GM12878 (cell line): ENCODE measurements around the gene RARA. TPM values are rescaled to one million over a fixed set of nuclear protein-coding genes. Genes with fewer than 3 reads are reported as not detected.
A peak's percentile ranks its signal among the peaks of the same experiment; 100 is the strongest.

Experiments used
- BHLHE40 ChIP-seq, 2 experiments: fragments of 450-650 bp in 1 of 2; IDR thresholded peaks; 2 replicates each; pipeline ENCODE4 v1.6.1; 2011 to 2017; ENCODE audit warnings: low read depth in 2 of 2, borderline replicate concordance in 1 of 2, improper control_type of control experiment in 1 of 2, low read length in 1 of 2, mild to moderate bottlenecking in 1 of 2
- CREB1 ChIP-seq: IDR thresholded peaks from 2 replicates; pipeline ENCODE4 v1.6.1; 2012; ENCODE audit warnings: low read depth, mild to moderate bottlenecking, inconsistent platforms
- LARP7 ChIP-seq: fragments of 450-650 bp; IDR thresholded peaks from 2 replicates; pipeline ENCODE4 v1.6.1; 2017; ENCODE audit warnings: mild to moderate bottlenecking
- NKRF ChIP-seq: fragments of 450-650 bp; conservative IDR thresholded peaks from 2 replicates; pipeline ENCODE4 v1.6.1; 2017; ENCODE audit warnings: mild to moderate bottlenecking, moderate library complexity
- SIN3A ChIP-seq: IDR thresholded peaks from 2 replicates; pipeline ENCODE4 v1.6.1; 2012; ENCODE audit warnings: low read depth, low read length, improper control_type of control experiment
- SP1 ChIP-seq: IDR thresholded peaks from one replicate; pipeline ENCODE4 v1.6.1; 2011; ENCODE audit warnings: low read depth, low read length
- SPI1 ChIP-seq: IDR thresholded peaks from 2 replicates; pipeline ENCODE4 v1.6.1; 2011; ENCODE audit warnings: low read depth, mild to moderate bottlenecking, low read length, moderate library complexity, borderline replicate concordance; ENCODE audit not compliant: insufficient read depth
- SUZ12 ChIP-seq: fragments of 200-600 bp; sonication (generic); IDR thresholded peaks from one replicate; pipeline ENCODE4 v1.6.1; 2018; ENCODE audit warnings: antibody characterized with exemption, mild to moderate bottlenecking; ENCODE audit not compliant: unreplicated experiment
- USF1 ChIP-seq: IDR thresholded peaks from 2 replicates; pipeline ENCODE4 v1.6.1; 2011; ENCODE audit warnings: borderline replicate concordance, low read depth, mild to moderate bottlenecking, moderate library complexity, mixed read lengths, low read length; ENCODE audit not compliant: insufficient read depth; ENCODE audit errors: extremely low read length
- ZBTB11 ChIP-seq: fragments of 450-650 bp; formaldehyde crosslinking; IDR thresholded peaks from 2 replicates; pipeline ENCODE4 v1.5.0; 2022; ENCODE audit warnings: mild to moderate bottlenecking, missing genetic modification characterization
- polyA plus RNA-seq, 11 experiments: library from polyadenylated mRNA; depleted of rRNA in 4 of 11; unstranded in 6 of 11; stranded (reverse) in 5 of 11; fragments of >200 nt; fragmentation: Nextera tagmentation in 4 of 11; fragmentation: Illumina TruSeq in 1 of 11; extraction: Ambion mirVana in 4 of 11; extraction: Trizol in 1 of 11; gene quantifications; 1 replicate in 1 of 11; 2 replicates in 10 of 11; pipeline versions ENCODE4 v1.2.1 to v1.2.3, GENCODE V29; 2011 to 2016; ENCODE audit warnings: inconsistent platforms in 2 of 11, missing spikeins in 2 of 11, low read depth in 1 of 11
- total RNA-seq, 4 experiments: library from RNA; depleted of rRNA in 3 of 4; stranded (reverse); fragments of >200 nt in 3 of 4; fragmentation: Illumina TruSeq in 1 of 4; extraction: Trizol in 1 of 4; gene quantifications; 2 replicates each; pipeline versions ENCODE4 v1.2.1 to v1.2.3, GENCODE V29; 2013 to 2021
- TF ChIP-seq, protein P1 (sequence below): fragments of 450-650 bp; IDR thresholded peaks from 2 replicates; pipeline ENCODE4 v1.6.1; 2016; ENCODE audit warnings: mild to moderate bottlenecking
- TF ChIP-seq, protein P2 (sequence below): fragments of 450-650 bp; IDR thresholded peaks from 2 replicates; pipeline ENCODE4 v1.6.1; 2016; ENCODE audit warnings: mild to moderate bottlenecking, moderate library complexity, borderline replicate concordance

Gene RARA
- total and polyA plus RNA-seq, 10 of the 15 experiments (the other 5 are each of a cell fraction or from before 2014, with no cell fraction given): 0.13 to 33.6 (median 13.6) TPM

DNA sequence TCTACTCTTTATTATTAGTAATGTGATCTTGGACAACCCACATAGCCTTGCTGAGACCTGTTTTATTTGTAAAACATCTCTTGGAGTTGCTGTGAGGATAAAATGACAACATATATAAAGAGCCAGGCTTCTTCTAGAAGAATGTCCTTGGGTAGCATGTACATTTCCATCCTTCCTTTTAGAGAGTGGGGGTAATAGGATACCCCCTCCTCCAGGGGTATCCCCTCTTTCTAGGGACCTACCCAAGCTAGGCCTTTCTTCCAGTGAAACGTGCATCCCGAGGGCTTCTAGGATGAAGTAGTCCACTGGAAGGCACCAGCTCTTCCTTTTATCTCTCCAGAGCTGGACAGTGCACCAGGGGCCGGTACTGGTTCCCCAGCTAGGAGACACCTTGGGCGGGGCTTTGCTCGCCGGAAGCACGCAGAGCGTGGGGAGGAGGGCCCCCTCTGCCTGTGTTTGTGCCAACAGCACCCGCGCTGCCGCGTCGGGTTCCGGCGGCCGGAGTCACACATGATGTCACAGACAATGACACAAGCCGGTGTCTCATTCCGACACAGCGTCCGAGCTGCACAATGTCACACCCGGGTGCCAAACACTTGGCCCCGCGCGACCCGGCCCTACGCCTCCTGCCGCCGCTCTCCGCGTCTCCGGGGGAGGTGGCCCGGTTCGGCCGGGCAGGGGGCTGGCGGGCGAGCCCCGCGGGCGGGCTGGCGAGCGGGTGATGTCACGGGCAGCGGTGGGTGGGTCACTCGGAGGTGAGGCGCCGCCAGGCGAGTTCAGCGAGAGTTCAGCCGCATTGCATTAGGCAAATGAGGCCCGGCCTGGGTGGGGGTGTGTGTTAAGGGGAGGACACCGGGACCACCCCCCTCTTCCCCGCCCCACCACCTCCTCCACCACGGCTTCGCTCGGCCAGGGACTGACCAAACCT, 32.2 kb downstream of the RARA start (continued):
- TF ChIP-seq BHLHE40 (IDR thresholded peaks at IDR 0.05; ENCODE audit: borderline replicate concordance in 1 of 2, low read depth in 2 of 2, low read length in 1 of 2): peak; percentile 2 to 53; a peak in 2 of 4 replicates
- TF ChIP-seq, protein P1, sequence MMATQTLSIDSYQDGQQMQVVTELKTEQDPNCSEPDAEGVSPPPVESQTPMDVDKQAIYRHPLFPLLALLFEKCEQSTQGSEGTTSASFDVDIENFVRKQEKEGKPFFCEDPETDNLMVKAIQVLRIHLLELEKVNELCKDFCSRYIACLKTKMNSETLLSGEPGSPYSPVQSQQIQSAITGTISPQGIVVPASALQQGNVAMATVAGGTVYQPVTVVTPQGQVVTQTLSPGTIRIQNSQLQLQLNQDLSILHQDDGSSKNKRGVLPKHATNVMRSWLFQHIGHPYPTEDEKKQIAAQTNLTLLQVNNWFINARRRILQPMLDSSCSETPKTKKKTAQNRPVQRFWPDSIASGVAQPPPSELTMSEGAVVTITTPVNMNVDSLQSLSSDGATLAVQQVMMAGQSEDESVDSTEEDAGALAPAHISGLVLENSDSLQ: 0 out of 2 replicates have a peak, but pooled peaks have one; percentile 10
- no peak for TF ChIP-seq SIN3A
- TF ChIP-seq LARP7: peak; percentile 58
- TF ChIP-seq, protein P2, sequence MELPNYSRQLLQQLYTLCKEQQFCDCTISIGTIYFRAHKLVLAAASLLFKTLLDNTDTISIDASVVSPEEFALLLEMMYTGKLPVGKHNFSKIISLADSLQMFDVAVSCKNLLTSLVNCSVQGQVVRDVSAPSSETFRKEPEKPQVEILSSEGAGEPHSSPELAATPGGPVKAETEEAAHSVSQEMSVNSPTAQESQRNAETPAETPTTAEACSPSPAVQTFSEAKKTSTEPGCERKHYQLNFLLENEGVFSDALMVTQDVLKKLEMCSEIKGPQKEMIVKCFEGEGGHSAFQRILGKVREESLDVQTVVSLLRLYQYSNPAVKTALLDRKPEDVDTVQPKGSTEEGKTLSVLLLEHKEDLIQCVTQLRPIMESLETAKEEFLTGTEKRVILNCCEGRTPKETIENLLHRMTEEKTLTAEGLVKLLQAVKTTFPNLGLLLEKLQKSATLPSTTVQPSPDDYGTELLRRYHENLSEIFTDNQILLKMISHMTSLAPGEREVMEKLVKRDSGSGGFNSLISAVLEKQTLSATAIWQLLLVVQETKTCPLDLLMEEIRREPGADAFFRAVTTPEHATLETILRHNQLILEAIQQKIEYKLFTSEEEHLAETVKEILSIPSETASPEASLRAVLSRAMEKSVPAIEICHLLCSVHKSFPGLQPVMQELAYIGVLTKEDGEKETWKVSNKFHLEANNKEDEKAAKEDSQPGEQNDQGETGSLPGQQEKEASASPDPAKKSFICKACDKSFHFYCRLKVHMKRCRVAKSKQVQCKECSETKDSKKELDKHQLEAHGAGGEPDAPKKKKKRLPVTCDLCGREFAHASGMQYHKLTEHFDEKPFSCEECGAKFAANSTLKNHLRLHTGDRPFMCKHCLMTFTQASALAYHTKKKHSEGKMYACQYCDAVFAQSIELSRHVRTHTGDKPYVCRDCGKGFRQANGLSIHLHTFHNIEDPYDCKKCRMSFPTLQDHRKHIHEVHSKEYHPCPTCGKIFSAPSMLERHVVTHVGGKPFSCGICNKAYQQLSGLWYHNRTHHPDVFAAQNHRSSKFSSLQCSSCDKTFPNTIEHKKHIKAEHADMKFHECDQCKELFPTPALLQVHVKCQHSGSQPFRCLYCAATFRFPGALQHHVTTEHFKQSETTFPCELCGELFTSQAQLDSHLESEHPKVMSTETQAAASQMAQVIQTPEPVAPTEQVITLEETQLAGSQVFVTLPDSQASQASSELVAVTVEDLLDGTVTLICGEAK: peak; percentile 35; the same call in 1 of the 2 replicates
- TF ChIP-seq SPI1: no peak
- no peak for TF ChIP-seq ZBTB11 (CRISPR knock-in tag)
- TF ChIP-seq SP1: no peak
- no peak for TF ChIP-seq SUZ12
- TF ChIP-seq USF1: no peak
- TF ChIP-seq CREB1: peak; percentile 98
- peak; percentile 58; the same call in 1 of the 2 replicates for TF ChIP-seq NKRF
